ENCODE results near the gene TRPM3.
"Not testable (repeated sequence)": the region's sequence is repeated elsewhere in the genome, so short reads cannot be mapped to it uniquely, and the experiment has no call there.

DNA sequence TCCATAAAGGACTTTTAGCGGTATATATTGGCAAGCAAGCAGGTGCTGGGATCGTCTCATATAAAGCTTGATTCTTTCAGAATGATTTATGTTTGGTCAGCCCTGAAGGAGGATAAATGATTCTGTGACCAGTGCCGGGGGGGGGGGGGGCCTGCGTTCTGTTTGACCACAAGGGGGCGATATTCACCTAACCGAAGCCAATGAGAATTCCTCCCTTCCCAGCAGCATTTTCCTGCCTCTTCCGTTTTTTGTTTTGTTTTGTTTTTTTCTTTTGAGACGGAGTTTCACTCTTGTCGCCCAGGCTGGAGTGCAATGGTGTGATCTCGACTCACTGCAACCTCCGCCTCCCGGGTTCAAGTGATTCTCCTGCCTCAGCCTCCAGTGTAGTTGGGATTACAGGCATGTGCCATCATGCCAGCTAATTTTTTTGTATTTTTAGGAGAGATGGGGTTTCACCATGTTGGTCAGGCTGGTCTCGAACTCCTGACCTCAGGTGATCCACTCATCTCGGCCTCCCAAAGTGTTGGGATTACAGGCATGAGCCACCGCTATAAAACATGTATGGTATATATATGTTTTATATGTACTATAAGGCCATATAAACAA lies 492.2 kb downstream of the TRPM3 start:
- TF ChIP-seq, protein P1, sequence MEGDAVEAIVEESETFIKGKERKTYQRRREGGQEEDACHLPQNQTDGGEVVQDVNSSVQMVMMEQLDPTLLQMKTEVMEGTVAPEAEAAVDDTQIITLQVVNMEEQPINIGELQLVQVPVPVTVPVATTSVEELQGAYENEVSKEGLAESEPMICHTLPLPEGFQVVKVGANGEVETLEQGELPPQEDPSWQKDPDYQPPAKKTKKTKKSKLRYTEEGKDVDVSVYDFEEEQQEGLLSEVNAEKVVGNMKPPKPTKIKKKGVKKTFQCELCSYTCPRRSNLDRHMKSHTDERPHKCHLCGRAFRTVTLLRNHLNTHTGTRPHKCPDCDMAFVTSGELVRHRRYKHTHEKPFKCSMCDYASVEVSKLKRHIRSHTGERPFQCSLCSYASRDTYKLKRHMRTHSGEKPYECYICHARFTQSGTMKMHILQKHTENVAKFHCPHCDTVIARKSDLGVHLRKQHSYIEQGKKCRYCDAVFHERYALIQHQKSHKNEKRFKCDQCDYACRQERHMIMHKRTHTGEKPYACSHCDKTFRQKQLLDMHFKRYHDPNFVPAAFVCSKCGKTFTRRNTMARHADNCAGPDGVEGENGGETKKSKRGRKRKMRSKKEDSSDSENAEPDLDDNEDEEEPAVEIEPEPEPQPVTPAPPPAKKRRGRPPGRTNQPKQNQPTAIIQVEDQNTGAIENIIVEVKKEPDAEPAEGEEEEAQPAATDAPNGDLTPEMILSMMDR (IDR thresholded peaks at IDR 0.05; ENCODE audit: low read length) = not testable (repeated sequence)
- TF ChIP-seq EZH2 (optimal IDR thresholded peaks at IDR 0.05; ENCODE audit: low read depth, low read length); EZH2phosphoT487 (IDR thresholded peaks at IDR 0.05; ENCODE audit: low read length): not testable (repeated sequence)
